Stimulated activated CD4-positive, alpha-beta T cell treated with anti-CD3 and anti-CD28 coated beads, Interleukin-12 subunit alpha, Interleukin-12 subunit beta, amount 100 ng/mL, for 24 hours (primary cell): ENCODE data around the gene BTAF1.
"Not testable (repeated sequence)": the region's sequence is repeated elsewhere in the genome, so short reads cannot be mapped to it uniquely, and the experiment has no call there.

ENCODE experiments used
- DNase-seq, 2 experiments: peaks; one replicate each; pipeline ENCODE4 v3.0.0-alpha.2; 2020; ENCODE audit warnings: low read depth in 2 of 2

The BTAF1 gene

GRCh38 chr10:91923371-91924211 is at the start of gene BTAF1:
TSS of gene BTAF1 (plus strand) at chr10:91923770. CDS start at chr10:91924077, 307 bp downstream.
- DNase-seq = peak; percentile 83 to 90

GRCh38 chr10:91875156-91875555 is 48.4 kb upstream of the BTAF1 start:
- no peak for DNase-seq

- no peak for DNase-seq
These were observed 47.8 kb upstream of the BTAF1 start for GRCh38 chr10:91875779-91876178.

GRCh38 chr10:91879515-91880170 is 43.9 kb upstream of the BTAF1 start:
- no peak for DNase-seq

- no peak for DNase-seq
These were observed 43.3 kb upstream of the BTAF1 start for GRCh38 chr10:91880310-91880709.

- DNase-seq = no peak
These were observed 39.8 kb upstream of the BTAF1 start for GRCh38 chr10:91883549-91884444.

- DNase-seq = no peak
These were observed 39.0 kb upstream of the BTAF1 start for GRCh38 chr10:91884536-91884935.

- no peak for DNase-seq
These were observed 38.0 kb upstream of the BTAF1 start for GRCh38 chr10:91885362-91886079.

- DNase-seq = no peak
These were observed 36.7 kb upstream of the BTAF1 start for GRCh38 chr10:91886954-91887271.

GRCh38 chr10:91887272-91888076 is 36.1 kb upstream of the BTAF1 start:
- DNase-seq = peak in 1 of 2 experiments; percentile 11

- DNase-seq = no peak
These were observed 32.2 kb upstream of the BTAF1 start for GRCh38 chr10:91891125-91892001.

- DNase-seq = no peak
These were observed 30.5 kb upstream of the BTAF1 start for GRCh38 chr10:91893051-91893450.

GRCh38 chr10:91894261-91894685 is 29.3 kb upstream of the BTAF1 start:
- DNase-seq = not testable (repeated sequence)

GRCh38 chr10:91896212-91896756 is 27.3 kb upstream of the BTAF1 start:
- no peak for DNase-seq

GRCh38 chr10:91897421-91897820 is 26.1 kb upstream of the BTAF1 start:
- no peak for DNase-seq

GRCh38 chr10:91901784-91902677 is 21.5 kb upstream of the BTAF1 start:
- DNase-seq = peak in 1 of 2 experiments; percentile 41

- DNase-seq = no peak
These were observed 16.5 kb upstream of the BTAF1 start for GRCh38 chr10:91907033-91907594.

GRCh38 chr10:91907914-91908336 is 15.6 kb upstream of the BTAF1 start:
- peak in 1 of 2 experiments; percentile 8 for DNase-seq
